LNCaP clone FGC (cell line): ENCODE results near the gene PSMD12.

Source experiments
- DNase-seq: peaks from one replicate; pipeline ENCODE4 v3.0.0-alpha.2; 2011; ENCODE audit warnings: low read depth
- H3K4me3 ChIP-seq: 2 replicates; pipeline ENCODE4 v1.5.1; 2011; ENCODE audit warnings: mild to moderate bottlenecking, low read depth, low read length, control low read depth
- CTCF ChIP-seq: IDR thresholded peaks from 2 replicates; pipeline ENCODE4 v1.5.1; 2012; ENCODE audit warnings: mild to moderate bottlenecking; ENCODE audit not compliant: control insufficient read depth, insufficient read depth; ENCODE audit errors: extremely low read depth

PSMD12 gene

GRCh38 chr17:67386965-67387551 is 20.7 kb upstream of the PSMD12 start:
- no peak for DNase-seq
- TF ChIP-seq CTCF = peak; percentile 86
- H3K4me3 ChIP-seq = no peak overlapping the region

GRCh38 chr17:67385122-67385988 is 19.0 kb upstream of the PSMD12 start:
- no peak for DNase-seq
- TF ChIP-seq CTCF = no peak
- no peak overlapping the region for H3K4me3 ChIP-seq

- no peak overlapping the region for H3K4me3 ChIP-seq
- no peak for DNase-seq
- no peak for TF ChIP-seq CTCF
Observed at GRCh38 chr17:67381929-67382257, 15.5 kb upstream of the PSMD12 start.

- no peak for DNase-seq
- no peak for TF ChIP-seq CTCF
- H3K4me3 ChIP-seq = peak overlapping the region; percentile 62
Observed at GRCh38 chr17:67379251-67379630, 12.9 kb upstream of the PSMD12 start.

- DNase-seq = no peak
- TF ChIP-seq CTCF = peak; percentile 97
- H3K4me3 ChIP-seq = peak overlapping the region; percentile 62
Observed at GRCh38 chr17:67378454-67379250, 12.3 kb upstream of the PSMD12 start.

GRCh38 chr17:67377488-67378453 is 11.4 kb upstream of the PSMD12 start:
- peak; percentile 45 for TF ChIP-seq CTCF
- H3K4me3 ChIP-seq = peak overlapping the region; percentile 62
- no peak for DNase-seq
